Measurements from ENCODE around the gene EGLN3. TPM values are rescaled to one million over a fixed set of nuclear protein-coding genes. Genes with fewer than 3 reads are reported as not detected.

The EGLN3 gene
- total and polyA plus RNA-seq, 2 of the 13 experiments (the other 11 are each of a cell fraction or from before 2014, with no cell fraction given): 0.18 to 27.3 TPM

DNA sequence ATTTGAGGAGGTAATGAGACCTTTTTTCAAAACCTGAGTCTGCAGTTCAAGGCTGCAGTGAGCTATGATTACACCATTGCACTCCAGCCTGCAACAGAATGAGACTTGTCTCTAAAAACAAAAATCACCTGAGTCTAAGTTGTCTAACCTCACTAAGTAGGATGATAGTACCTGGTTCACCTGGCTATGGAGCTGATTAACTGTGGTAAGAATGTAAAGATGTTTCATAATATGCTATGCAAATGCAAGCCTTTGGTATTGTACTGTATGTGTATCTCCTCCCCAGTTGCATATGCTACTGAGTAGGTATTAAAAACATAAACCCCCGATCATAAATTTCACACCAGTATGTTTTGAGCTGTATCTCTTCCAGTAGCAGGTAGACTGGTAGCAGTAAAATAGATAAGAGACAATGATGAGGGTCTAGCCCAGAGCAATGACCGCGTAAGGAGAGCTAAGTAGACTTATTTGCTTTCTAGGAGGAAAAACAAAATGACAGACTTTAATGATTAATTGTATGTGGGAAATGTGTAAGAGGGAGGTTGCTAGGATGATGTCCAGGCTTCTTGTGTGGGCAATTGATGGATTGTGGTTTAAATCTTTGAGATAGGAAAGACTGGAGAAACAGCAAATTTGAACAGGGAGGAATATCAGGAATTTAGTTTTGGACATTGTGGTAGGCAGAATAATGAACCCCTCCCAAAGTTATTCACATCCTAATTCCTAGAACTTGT, 41.6 kb upstream of the EGLN3 start:
- no peak overlapping the region for H3K4me3 ChIP-seq (replicated peaks in 1 of 3; ENCODE audit: insufficient read depth in 1 of 3, low read depth in 2 of 3, low read length in 3 of 3)
- no peak for TF ChIP-seq ZNF569 (CRISPR knock-in tag; IDR thresholded peaks at IDR 0.05; ENCODE audit: borderline replicate concordance)
- no peak for TF ChIP-seq TEAD2 (CRISPR knock-in tag; IDR thresholded peaks at IDR 0.05)
- TF ChIP-seq ARHGAP35 (CRISPR knock-in tag; IDR thresholded peaks at IDR 0.05; ENCODE audit: borderline replicate concordance): no peak
- 0 out of 2 replicates have a peak, but pooled peaks have one; percentile 11 for TF ChIP-seq RFX1 (IDR thresholded peaks at IDR 0.05)
- TF ChIP-seq ZMAT3 (CRISPR knock-in tag; conservative IDR thresholded peaks at IDR 0.05): no peak
- no peaks in the 10 kb centered on the region for H3K9me3 ChIP-seq (ENCODE audit: low read length)
- H3K9ac ChIP-seq (ENCODE audit: insufficient read depth, low read depth, low read length): no peak overlapping the region
- in situ Hi-C loops (cut with HindIII; ENCODE audit: extremely low pct_ligation_motif_present, low pct_unique_long_range_greater_than_20kb): no loop called here
- intact Hi-C loops (cut with micrococcal nuclease; ENCODE audit: unreplicated experiment): no loop called here
- no peak overlapping the region for H2AFZ ChIP-seq (ENCODE audit: low read length)
- whole genome bisulfite sequencing (ENCODE audit: low lambda C conversion rate): 62% methylated on average over 3 of the region's 3 CpGs
- DNase-seq (ENCODE audit: low spot score) (no peak), ATAC-seq (no peak), FAIRE-seq (no peak)
- no peak overlapping the region for H3K27ac ChIP-seq (ENCODE audit: extremely low read length, insufficient read depth, low read length)
- ChIA-PET POLR2A (no interaction called here), CTCF (ENCODE audit: low intra/inter-chr PET ratio, low total read pairs) (no interaction called here)
- H3K4me2 ChIP-seq (ENCODE audit: low read depth, low read length): no peak overlapping the region
- H3K36me3 ChIP-seq (replicated peaks in 1 of 2; ENCODE audit: control insufficient read depth in 1 of 2, insufficient read depth in 2 of 2, low read length in 2 of 2): no peaks in the 10 kb centered on the region
- 0 out of 5 replicates have a peak, but pooled peaks cover 0 to 8% of the 10 kb centered on the region in 2 experiments for H3K27me3 ChIP-seq (ENCODE audit: control insufficient read depth in 1 of 2, insufficient read depth in 2 of 2, low read length in 2 of 2)
- no peaks in the 10 kb centered on the region for H3K79me2 ChIP-seq (ENCODE audit: insufficient read depth, low read length)
- H4K20me1 ChIP-seq (ENCODE audit: insufficient read depth, low read length): no peaks in the 10 kb centered on the region
- H3K4me1 ChIP-seq (ENCODE audit: insufficient read depth, low read length): peaks cover 26% of the 10 kb centered on the region
- no TSS peak for BruUV-seq (replicated peaks)

DNA sequence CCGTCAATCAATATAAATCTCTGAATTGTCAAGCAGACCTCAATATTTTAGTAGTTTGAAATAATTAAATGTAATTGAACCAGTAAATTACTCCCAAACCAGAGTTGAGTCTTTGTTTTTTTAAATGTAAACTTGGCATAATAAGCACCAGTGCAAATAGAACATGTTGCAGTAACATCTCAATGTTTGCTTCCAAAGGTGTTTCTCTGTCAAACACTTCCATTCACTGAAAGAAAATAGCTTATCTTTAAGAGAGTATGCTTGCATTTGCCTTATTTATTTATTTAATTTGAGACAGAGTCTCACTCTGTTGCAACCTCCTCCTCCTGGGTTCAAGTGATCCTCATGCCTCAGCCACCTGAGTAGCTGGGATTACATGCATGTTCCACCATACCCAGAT, 39.9 kb upstream of the EGLN3 start:
- WGBS (ENCODE audit: low lambda C conversion rate): 65% methylated on average over 1 of the region's 1 CpG

More for the DNA sequence above, 39.9 kb upstream of the EGLN3 start:
- Histone ChIP-seq H3K36me3 (replicated peaks in 1 of 2; ENCODE audit: control insufficient read depth in 1 of 2, insufficient read depth in 2 of 2, low read length in 2 of 2) (no peaks in the 10 kb centered on the region), H4K20me1 (ENCODE audit: insufficient read depth, low read length) (no peaks in the 10 kb centered on the region), H3K79me2 (ENCODE audit: insufficient read depth, low read length) (no peaks in the 10 kb centered on the region), H2AFZ (ENCODE audit: low read length) (no peak overlapping the region), H3K4me3 (replicated peaks in 1 of 3; ENCODE audit: insufficient read depth in 1 of 3, low read depth in 2 of 3, low read length in 3 of 3) (no peak overlapping the region), H3K4me1 (ENCODE audit: insufficient read depth, low read length) (peaks cover 35% of the 10 kb centered on the region), H3K27me3 (ENCODE audit: control insufficient read depth in 1 of 2, insufficient read depth in 2 of 2, low read length in 2 of 2) (0 out of 5 replicates have a peak, but pooled peaks cover 0 to 3% of the 10 kb centered on the region in 2 experiments), H3K9ac (ENCODE audit: insufficient read depth, low read depth, low read length) (no peak overlapping the region), H3K9me3 (ENCODE audit: low read length) (no peaks in the 10 kb centered on the region), H3K27ac (ENCODE audit: extremely low read length, insufficient read depth, low read length) (no peak overlapping the region), H3K4me2 (ENCODE audit: low read depth, low read length) (no peak overlapping the region)
- ChIA-PET POLR2A (interaction anchor here (0.7 to 1.5 kb wide), 2 partner anchors 33 to 53 kb away, joined by 3 to 4 read pairs; no protein-coding TSS in a partner anchor), CTCF (ENCODE audit: low intra/inter-chr PET ratio, low total read pairs) (no interaction called here)
- no peak for DNase-seq (ENCODE audit: low spot score)
- no TSS peak for BruUV-seq (replicated peaks)
- TF ChIP-seq ZBTB38 (CRISPR knock-in tag; IDR thresholded peaks at IDR 0.05): no peak
- TF ChIP-seq HDAC1 (CRISPR knock-in tag; IDR thresholded peaks at IDR 0.05): 0 out of 2 replicates have a peak, but pooled peaks have one; percentile 42
- no peak for TF ChIP-seq FOXJ3 (CRISPR knock-in tag; IDR thresholded peaks at IDR 0.05; ENCODE audit: borderline replicate concordance)
- peak; percentile 19; the same call in 1 of the 2 replicates for TF ChIP-seq FOXA3 (CRISPR knock-in tag; IDR thresholded peaks at IDR 0.05)
- TF ChIP-seq, protein P1, sequence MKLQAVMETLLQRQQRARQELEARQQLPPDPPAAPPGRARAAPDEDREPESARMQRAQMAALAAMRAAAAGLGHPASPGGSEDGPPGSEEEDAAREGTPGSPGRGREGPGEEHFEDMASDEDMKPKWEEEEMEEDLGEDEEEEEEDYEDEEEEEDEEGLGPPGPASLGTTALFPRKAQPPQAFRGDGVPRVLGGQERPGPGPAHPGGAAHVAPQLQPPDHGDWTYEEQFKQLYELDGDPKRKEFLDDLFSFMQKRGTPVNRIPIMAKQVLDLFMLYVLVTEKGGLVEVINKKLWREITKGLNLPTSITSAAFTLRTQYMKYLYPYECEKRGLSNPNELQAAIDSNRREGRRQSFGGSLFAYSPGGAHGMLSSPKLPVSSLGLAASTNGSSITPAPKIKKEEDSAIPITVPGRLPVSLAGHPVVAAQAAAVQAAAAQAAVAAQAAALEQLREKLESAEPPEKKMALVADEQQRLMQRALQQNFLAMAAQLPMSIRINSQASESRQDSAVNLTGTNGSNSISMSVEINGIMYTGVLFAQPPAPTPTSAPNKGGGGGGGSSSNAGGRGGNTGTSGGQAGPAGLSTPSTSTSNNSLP (IDR thresholded peaks at IDR 0.05; ENCODE audit: low read depth, low read length): no peak
- 0 out of 2 replicates have a peak, but pooled peaks have one; percentile 27 for TF ChIP-seq NFIC (IDR thresholded peaks at IDR 0.05; ENCODE audit: low read length)
- no peak for TF ChIP-seq ZSCAN21 (CRISPR knock-in tag; IDR thresholded peaks at IDR 0.05; ENCODE audit: borderline replicate concordance)
- TF ChIP-seq GATAD2A (CRISPR knock-in tag; IDR thresholded peaks at IDR 0.05): peak; percentile 22; the same call in 1 of the 2 replicates
- TF ChIP-seq FOXP1 (IDR thresholded peaks at IDR 0.05): no peak
- peak; percentile 60; the same call in 1 of the 2 replicates for TF ChIP-seq FOXP1 (CRISPR knock-in tag; IDR thresholded peaks at IDR 0.05)
- no peak for TF ChIP-seq ZNF136 (CRISPR knock-in tag; IDR thresholded peaks at IDR 0.05; ENCODE audit: low read depth)
- 0 out of 2 replicates have a peak, but pooled peaks have one; percentile 16 for TF ChIP-seq CREM (IDR thresholded peaks at IDR 0.05)
- TF ChIP-seq CREM (CRISPR knock-in tag; IDR thresholded peaks at IDR 0.05): no peak
- no peak for TF ChIP-seq ZFX (CRISPR knock-in tag; IDR thresholded peaks at IDR 0.05; ENCODE audit: low read depth)
- no peak for ATAC-seq
- intact Hi-C loops (cut with micrococcal nuclease; ENCODE audit: unreplicated experiment) (no loop called here), in situ Hi-C loops (cut with HindIII; ENCODE audit: extremely low pct_ligation_motif_present, low pct_unique_long_range_greater_than_20kb) (no loop called here)
- no peak for FAIRE-seq
